ENCODE measurements around the gene MBOAT7.

GRCh38 chr19:54190503-54191010 is 1.2 kb upstream of the MBOAT7 start:
- TF ChIP-seq SMC3 (IDR thresholded peaks at IDR 0.05), result no peak
- TF ChIP-seq, protein P1, sequence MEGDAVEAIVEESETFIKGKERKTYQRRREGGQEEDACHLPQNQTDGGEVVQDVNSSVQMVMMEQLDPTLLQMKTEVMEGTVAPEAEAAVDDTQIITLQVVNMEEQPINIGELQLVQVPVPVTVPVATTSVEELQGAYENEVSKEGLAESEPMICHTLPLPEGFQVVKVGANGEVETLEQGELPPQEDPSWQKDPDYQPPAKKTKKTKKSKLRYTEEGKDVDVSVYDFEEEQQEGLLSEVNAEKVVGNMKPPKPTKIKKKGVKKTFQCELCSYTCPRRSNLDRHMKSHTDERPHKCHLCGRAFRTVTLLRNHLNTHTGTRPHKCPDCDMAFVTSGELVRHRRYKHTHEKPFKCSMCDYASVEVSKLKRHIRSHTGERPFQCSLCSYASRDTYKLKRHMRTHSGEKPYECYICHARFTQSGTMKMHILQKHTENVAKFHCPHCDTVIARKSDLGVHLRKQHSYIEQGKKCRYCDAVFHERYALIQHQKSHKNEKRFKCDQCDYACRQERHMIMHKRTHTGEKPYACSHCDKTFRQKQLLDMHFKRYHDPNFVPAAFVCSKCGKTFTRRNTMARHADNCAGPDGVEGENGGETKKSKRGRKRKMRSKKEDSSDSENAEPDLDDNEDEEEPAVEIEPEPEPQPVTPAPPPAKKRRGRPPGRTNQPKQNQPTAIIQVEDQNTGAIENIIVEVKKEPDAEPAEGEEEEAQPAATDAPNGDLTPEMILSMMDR (IDR thresholded peaks at IDR 0.05), result no peak
- TF ChIP-seq POLR2A (IDR thresholded peaks at IDR 0.05; ENCODE audit: low read length), result no peak
- TF ChIP-seq RAD21 (conservative IDR thresholded peaks at IDR 0.05 in 1 of 2, IDR thresholded peaks at IDR 0.05 in 1 of 2), result no peak
- no peak for TF ChIP-seq NR3C1 (IDR thresholded peaks at IDR 0.05)
- TF ChIP-seq, protein P2, sequence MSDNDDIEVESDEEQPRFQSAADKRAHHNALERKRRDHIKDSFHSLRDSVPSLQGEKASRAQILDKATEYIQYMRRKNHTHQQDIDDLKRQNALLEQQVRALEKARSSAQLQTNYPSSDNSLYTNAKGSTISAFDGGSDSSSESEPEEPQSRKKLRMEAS (IDR thresholded peaks at IDR 0.05), result no peak
- TF ChIP-seq EHMT2 (IDR thresholded peaks at IDR 0.05; ENCODE audit: low read depth), result no peak
- no peak for TF ChIP-seq EP300 (IDR thresholded peaks at IDR 0.05)
- no peak for TF ChIP-seq ESRRA (IDR thresholded peaks at IDR 0.05; ENCODE audit: borderline replicate concordance, low read length)
- no peak for TF ChIP-seq JUNB (IDR thresholded peaks at IDR 0.05)

All from A549 (cell line).